GM18519 (cell line): ENCODE results near the gene FAM20A.

Experiments
- ATAC-seq: cut with Tn5 transposase; IDR thresholded peaks from one replicate; pipeline ENCODE4 v1.9.1; 2021; ENCODE audit warnings: mild to moderate bottlenecking, moderate library complexity; ENCODE audit not compliant: unreplicated experiment, low FRiP score

Gene FAM20A

DNA sequence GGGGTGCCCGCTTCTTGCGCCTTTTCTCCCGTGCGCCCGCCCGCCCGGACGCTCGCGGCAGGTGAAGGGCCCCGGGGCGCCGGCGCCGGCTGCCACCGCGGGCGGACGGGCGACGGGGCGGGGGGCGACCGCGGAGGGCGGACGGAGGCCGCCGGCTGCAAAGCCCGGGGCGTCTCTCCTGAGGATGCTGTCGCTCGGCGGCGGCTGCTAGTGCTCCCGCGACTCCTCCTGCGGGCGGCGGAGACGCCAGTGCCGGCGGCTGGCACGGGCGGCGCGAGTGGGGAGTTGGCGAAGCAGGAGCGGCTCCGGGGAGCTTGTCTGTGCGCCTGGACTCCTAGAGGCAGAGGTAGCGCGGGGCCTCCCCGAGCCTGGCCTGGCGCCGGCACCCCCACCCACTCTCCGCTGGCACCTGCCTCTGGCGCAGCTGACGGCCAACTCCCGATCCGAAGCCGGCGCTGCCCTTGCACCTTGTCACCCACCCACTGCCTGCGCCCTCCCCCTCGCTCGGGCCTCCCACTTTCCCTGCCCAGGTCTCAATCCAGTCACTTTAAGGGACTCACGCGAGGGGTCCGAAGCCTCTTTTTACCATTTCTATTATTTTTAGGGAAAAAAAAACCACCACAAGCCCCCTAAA, at the start of gene FAM20A:
Gene FAM20A, minus strand, starts transcription at position 437 of the 634 bp plus-strand sequence. CDS start 701 bp downstream, outside the sequence.
- no peak for ATAC-seq

GRCh38 chr17:68649324-68649723, 48.2 kb upstream of the FAM20A start:
- ATAC-seq = no peak

DNA sequence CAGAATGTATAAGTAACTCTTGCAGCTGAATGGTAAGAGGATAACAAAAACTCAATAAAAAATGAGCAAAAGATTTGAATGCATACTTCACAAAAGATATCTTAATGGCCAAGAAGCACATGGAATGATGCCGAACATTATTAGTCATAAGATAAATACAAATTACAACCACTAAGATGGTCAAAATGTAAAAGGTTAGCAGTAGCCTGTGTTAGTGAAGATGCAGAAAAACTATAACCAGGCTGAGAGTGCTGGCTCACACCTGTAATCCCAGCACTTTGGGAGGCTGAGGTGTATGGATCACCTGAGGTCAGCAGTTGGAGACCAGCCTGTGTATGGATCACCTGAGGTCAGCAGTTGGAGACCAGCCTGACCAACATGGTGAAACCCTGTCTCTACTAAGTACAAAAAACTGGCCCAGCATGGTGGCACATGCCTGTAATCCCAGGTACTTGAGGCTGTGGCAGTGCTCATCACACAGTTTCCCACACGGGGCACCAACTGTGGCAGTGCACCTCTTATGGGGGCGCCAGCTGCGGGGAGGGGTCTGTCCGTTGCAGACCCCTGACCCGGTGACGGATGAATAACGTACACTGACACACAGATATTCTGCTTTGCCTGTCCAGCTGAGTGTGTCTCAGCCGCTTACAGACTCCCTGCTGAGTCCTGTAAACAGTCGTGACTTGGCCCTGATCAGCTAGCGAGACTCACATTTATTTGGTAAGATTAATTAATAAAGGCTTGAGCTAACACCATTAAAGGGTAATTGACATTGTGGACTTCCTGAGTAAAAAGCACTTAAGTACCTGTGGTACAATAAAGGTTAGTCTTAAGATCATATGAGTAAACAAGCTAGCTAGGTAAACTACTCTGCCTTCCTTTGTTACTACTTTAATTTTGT, 45.7 kb upstream of the FAM20A start:
- ATAC-seq = no peak

GRCh38 chr17:68642118-68642412, 40.9 kb upstream of the FAM20A start:
- no peak for ATAC-seq

DNA sequence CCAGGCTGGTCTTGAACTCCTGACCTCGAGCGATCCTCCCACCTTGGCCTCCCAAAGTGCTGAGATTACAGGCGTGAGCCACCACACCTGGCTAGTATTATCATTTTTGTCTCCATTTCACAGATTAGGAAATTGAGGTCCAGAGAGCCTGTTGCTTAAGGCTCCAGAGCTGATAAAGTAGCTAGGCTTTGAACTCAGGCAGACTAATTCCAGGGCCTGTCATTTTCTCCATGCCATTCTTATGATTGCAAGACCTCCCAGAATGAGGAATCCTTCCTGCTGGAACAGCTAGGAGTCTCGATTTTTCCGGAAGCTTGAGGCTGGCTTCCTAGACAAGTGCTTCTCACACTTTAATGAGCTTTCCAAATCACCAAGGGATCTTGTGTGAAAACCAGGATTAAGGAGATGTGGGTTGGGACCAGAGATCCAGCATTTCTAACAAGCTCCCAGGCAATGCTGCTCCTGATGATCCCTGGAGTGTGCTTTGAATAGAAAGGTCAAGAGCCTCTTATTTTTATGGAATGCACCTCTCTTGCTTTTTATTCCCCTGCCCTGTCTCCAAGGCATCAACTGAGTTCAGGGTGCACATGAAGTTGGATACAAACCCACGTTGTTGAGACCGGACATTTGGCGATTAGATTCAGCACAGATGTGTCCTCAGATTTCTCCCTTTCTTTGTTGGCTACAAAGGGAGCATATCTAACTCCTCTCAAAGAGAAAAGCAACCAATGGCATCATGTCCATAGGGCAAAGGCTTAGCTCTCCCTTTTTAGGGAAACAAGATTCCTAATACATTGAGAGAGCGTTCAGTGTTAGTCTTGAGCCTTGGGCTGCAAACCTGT, 40.3 kb upstream of the FAM20A start:
- no peak for ATAC-seq

GRCh38 chr17:68640242-68640989, 39.2 kb upstream of the FAM20A start:
- no peak for ATAC-seq

DNA sequence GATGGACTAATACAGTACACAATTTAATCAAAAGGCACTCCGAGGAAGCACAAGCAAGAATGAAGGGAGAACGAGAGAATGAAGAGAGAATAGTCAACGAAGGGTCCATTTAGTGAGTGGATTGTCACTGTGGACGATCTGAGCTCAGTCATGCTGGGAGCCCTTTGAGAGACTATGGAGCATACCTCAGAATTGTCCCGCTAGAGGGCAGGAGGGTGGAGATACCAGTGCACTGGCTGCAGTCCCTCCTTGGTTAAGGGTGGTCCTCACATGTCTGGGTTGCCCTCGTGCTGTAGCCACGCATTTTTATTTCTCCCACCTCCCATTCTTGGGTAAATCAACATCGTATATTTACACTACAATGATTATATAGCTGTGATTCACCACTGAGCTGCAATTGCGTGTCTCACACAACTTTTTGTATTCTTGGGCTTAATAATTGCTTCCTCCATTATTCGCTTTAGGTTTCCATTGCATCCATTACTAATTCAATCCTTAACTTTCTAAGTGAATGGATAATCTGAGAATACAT, 33.2 kb upstream of the FAM20A start:
- ATAC-seq = no peak

DNA sequence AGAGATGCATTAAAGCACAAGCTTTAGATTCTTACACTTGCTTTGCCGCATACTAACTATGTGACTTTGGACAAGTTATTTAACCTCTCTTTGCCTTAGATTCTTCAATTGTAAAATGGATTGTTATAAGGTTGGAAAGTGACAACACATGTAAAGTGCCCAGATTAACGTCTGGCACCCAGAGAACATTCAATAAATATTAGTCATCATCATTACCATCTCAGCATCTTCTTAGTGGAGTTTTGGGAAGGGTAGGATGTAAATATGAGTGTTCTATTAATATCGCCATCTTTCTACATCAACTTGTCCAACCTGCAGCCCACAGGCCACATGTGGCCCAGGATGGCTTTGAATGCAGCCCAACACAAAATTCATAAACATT, 27.4 kb upstream of the FAM20A start:
- no peak for ATAC-seq

DNA sequence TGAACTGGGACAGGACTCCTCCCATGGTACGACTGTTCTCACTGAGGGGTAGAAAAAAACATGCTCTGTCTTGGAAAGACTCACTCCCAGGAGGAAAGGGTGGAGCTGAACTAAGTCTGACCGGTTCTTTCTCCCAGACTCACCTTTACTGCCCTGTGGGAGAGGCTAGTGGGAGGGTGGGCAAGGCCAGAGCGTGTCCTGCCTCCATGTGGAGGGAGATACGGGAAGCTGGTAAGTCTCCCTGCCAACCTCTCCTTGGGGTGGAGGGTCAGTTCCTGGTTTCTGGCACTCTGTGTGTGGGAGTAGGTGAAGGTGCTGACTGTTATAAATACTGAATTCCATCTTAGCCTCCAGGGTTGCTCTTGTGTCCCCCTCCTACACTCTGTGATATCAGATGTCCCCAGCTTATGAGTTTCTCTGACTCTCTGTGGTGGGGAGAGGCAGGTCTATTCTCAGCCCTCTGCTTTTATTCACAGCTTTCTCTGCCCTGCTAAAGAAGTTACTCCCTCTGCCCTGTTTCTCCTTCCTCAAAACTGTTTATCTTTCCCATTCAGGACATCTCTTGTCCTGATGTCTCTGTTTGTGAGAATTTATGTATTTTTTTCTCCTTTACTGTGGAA, 26.9 kb upstream of the FAM20A start:
- ATAC-seq = no peak

- ATAC-seq = no peak
These were observed 23.2 kb upstream of the FAM20A start for GRCh38 chr17:68624381-68624780.

GRCh38 chr17:68623811-68624210, 22.6 kb upstream of the FAM20A start:
- ATAC-seq = no peak

DNA sequence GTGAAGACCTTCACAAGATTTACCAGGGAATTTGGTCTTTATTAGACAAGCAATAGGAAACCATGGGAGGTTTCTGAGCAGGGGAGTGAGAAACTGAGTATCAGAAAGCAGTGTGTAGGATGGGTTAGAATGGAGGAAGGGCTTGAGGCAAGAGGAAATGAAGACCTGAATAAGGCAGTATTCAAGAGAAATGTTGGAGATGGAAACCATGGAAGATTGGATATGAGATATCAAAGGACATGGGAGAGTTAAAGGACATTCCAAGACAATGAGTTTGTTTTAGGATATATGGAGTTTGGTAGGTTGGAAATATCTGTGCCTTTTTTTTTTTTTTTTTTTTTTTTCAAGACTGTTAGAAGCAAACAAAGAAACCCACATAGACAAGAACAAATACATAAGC, 21.3 kb upstream of the FAM20A start:
- ATAC-seq = no peak

GRCh38 chr17:68621065-68621464, 19.9 kb upstream of the FAM20A start:
- no peak for ATAC-seq

- ATAC-seq = no peak
These were observed 15.2 kb upstream of the FAM20A start for GRCh38 chr17:68616334-68616733.

DNA sequence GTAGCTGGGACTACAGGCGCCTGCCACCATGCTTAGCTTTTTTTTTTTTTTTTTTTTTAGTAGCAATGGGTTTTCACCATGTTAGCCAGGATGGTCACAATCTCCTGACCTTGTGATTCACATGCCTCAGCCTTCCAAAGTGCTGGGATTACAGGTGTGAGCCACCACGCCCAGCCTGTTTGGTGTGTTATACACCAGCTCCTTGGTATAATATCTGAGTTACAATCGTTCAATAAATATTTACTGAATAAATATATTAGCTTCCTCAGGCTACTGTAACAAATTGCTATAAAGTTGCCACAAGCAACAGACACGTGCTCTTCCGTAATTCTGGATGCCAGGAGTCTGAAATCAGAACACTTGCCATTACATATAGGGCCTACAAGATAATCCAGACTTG, 13.6 kb upstream of the FAM20A start:
- ATAC-seq = no peak

DNA sequence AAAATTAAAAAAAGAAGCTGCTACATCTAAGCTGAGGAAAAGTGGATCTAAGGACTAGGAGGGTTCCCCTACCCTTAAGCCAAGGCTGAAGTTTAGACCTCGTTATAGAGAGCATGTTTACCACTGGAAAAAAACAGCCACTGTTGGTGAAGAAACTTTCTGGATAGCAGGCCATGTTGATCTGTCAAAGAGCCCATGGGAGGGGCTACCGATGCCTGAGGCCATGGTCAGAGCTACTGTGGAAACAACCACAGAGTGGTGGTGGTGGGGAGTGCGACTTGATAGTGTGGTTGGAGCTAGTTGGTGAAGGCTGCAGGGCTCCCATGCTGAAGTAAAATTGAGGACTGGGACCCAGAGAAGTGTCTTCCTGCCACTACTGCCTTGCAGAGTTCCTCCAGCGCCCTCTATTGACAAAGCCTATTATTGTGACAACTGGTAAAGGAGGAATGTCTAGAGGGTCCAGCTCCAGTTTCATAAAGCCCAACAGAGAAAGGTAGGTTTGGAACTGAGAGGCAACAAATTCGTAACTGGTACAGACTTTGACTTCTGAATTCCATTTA, 12.7 kb upstream of the FAM20A start:
- ATAC-seq = no peak

DNA sequence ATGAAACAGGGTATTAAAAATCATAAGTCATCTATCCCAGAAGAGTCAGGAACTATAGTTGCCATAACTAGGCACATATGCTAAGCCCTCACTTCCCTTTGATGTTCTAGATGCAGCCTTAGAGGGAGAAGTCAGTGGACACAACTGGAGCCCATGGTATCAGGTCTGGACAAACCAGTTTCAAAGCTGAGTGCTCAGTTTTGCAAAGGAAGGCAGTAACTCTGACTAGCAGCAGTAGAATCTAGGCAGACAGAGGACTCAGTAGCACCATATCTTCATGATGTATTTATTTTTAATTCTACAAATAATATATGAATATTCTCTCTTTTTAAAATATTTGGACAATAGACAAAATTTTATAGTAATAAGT, 11.7 kb upstream of the FAM20A start:
- ATAC-seq = no peak

GRCh38 chr17:68612209-68612922, 11.2 kb upstream of the FAM20A start:
- ATAC-seq = no peak
